K562 (cell line): Measurements from ENCODE around the gene MCL1. TPM values are rescaled to one million over a fixed set of nuclear protein-coding genes. Genes with fewer than 3 reads are reported as not detected.

ENCODE experiments used
- ATAC-seq: fragments of 200-7000 bp; cut with Tn5 transposase; 3 replicates; pipeline ENCODE4 v1.9.1; 2020; ENCODE audit warnings: moderate library complexity
- BruUV-seq: library from RNA; stranded (reverse); fragments of 400-500 nt; replicated peaks from 2 replicates; lab custom pipeline; 2021; lab: Mats Ljungman, UMichigan
- CTCF ChIA-PET: fragments of 300-600 bp; formaldehyde crosslinking; extraction: SDS; loops from one replicate; lab custom pipeline; 2021; ENCODE audit warnings: low intra/inter-chr PET ratio; lab: Yijun Ruan, JAX
- POLR2A ChIA-PET: fragments of 300-600, 350-650 bp; sonication (Branson Sonifier 250); formaldehyde crosslinking; extraction: SDS; loops from one replicate; lab custom pipeline; 2021; ENCODE audit warnings: antibody characterized with exemption, inconsistent platforms; lab: Yijun Ruan, JAX
- DNase-seq, 4 experiments: peaks; one replicate each; pipeline versions ENCODE4 v3.0.0 to v3.0.0-alpha.2; 2011 to 2018; ENCODE audit warnings: low spot score in 3 of 4, mixed read lengths in 3 of 4; ENCODE audit errors: extremely low read depth in 1 of 4
- FAIRE-seq: peaks from 2 replicates; lab custom pipeline; 2011; peaks lifted over from hg19 to GRCh38; lab: Jason Lieb, UNC
- H2AFZ ChIP-seq: 2 replicates; pipeline ENCODE4 v1.6.0; 2011; ENCODE audit warnings: low read depth, low read length, control low read depth, inconsistent platforms
- H3K27ac ChIP-seq: fragments of 200-600 bp; 3 replicates; pipeline ENCODE4 v1.8.0; 2011; ENCODE audit warnings: low read depth, mild to moderate bottlenecking, control low read depth, inconsistent platforms, low read length, moderate library complexity, mixed read lengths; ENCODE audit errors: extremely low read depth
- H3K27me3 ChIP-seq, 2 experiments: fragments of 300-600 bp in 1 of 2; 2 replicates in 1 of 2; 3 replicates in 1 of 2; pipeline versions ENCODE4 v1.6.0 to v1.8.0; 2011; ENCODE audit warnings: inconsistent platforms in 2 of 2, low read length in 2 of 2, mild to moderate bottlenecking in 1 of 2, mixed read lengths in 1 of 2, moderate library complexity in 1 of 2; ENCODE audit not compliant: control insufficient read depth in 2 of 2, insufficient read depth in 2 of 2
- H3K36me3 ChIP-seq: fragments of 300-600 bp; 3 replicates; pipeline ENCODE4 v1.8.0; 2011; ENCODE audit warnings: mild to moderate bottlenecking, low read length, inconsistent platforms; ENCODE audit not compliant: control insufficient read depth, insufficient read depth
- H3K4me1 ChIP-seq, 2 experiments: fragments of 200-600 bp in 1 of 2; replicated peaks in 1 of 2; 2 replicates in 1 of 2; 3 replicates in 1 of 2; pipeline versions ENCODE4 v1.5.1 to v1.8.0; 2011; ENCODE audit warnings: inconsistent platforms in 2 of 2, low read length in 2 of 2, mild to moderate bottlenecking in 1 of 2, mixed read lengths in 1 of 2, moderate library complexity in 1 of 2; ENCODE audit not compliant: control insufficient read depth in 2 of 2, insufficient read depth in 2 of 2
- H3K4me2 ChIP-seq: 2 replicates; pipeline ENCODE4 v1.6.1; 2011; ENCODE audit warnings: low read length, control low read depth, inconsistent platforms, mixed read lengths; ENCODE audit not compliant: insufficient read depth
- H3K4me3 ChIP-seq: fragments of 200-600 bp; sonication (generic), shearing (Covaris generic); 2 replicates; pipeline ENCODE4 v1.5.1; 2016; ENCODE audit warnings: control low read depth, inconsistent platforms
- H3K79me2 ChIP-seq: fragments of 200-600 bp; 3 replicates; pipeline ENCODE4 v1.8.0; 2011; ENCODE audit warnings: low read length, inconsistent platforms; ENCODE audit not compliant: control insufficient read depth, insufficient read depth
- H3K9ac ChIP-seq, 2 experiments: 2 replicates each; pipeline versions ENCODE4 v1.6.0 to v1.6.1; 2011; ENCODE audit warnings: low read depth in 2 of 2, low read length in 2 of 2, control low read depth in 1 of 2, inconsistent platforms in 1 of 2, mild to moderate bottlenecking in 1 of 2, mixed read lengths in 1 of 2; ENCODE audit not compliant: insufficient read depth in 1 of 2
- H3K9me1 ChIP-seq: one replicate; pipeline ENCODE4 v1.6.0; 2011; ENCODE audit warnings: inconsistent platforms, mild to moderate bottlenecking, low read length, moderate library complexity; ENCODE audit not compliant: control insufficient read depth, insufficient read depth
- H3K9me3 ChIP-seq: replicated peaks from 2 replicates; pipeline ENCODE4 v1.5.1; 2011; ENCODE audit warnings: low read depth, low read length, inconsistent platforms; ENCODE audit not compliant: control insufficient read depth, insufficient read depth
- H4K20me1 ChIP-seq: replicated peaks from 2 replicates; pipeline ENCODE4 v1.6.1; 2011; ENCODE audit warnings: low read length, inconsistent platforms, mixed read lengths; ENCODE audit not compliant: control insufficient read depth, insufficient read depth
- AFF4 ChIP-seq: sonication (generic); formaldehyde crosslinking; IDR thresholded peaks from 2 replicates; pipeline ENCODE4 v1.8.0; 2023; ENCODE audit warnings: mild to moderate bottlenecking, missing genetic modification reagents
- DPF2 ChIP-seq: fragments of 450-650 bp; IDR thresholded peaks from 2 replicates; pipeline ENCODE4 v1.6.1; 2016
- KDM4B ChIP-seq, 2 experiments: fragments of 450-650 bp in 1 of 2; sonication (generic) in 1 of 2; IDR thresholded peaks; 2 replicates each; pipeline ENCODE4 v1.6.1; 2016 to 2017; ENCODE audit warnings: borderline replicate concordance in 2 of 2, antibody characterized with exemption in 1 of 2, low read depth in 1 of 2, mild to moderate bottlenecking in 1 of 2
- MCM2 ChIP-seq: fragments of 450-650 bp; IDR thresholded peaks from 2 replicates; pipeline ENCODE4 v1.6.1; 2017; ENCODE audit warnings: low read depth, mild to moderate bottlenecking
- MCM3 ChIP-seq: fragments of 450-650 bp; IDR thresholded peaks from 2 replicates; pipeline ENCODE4 v1.6.1; 2016
- PHF8 ChIP-seq: fragments of 200-600 bp; sonication (generic); IDR thresholded peaks from 2 replicates; pipeline ENCODE4 v1.6.1; 2012; ENCODE audit warnings: mixed run types, mild to moderate bottlenecking, inconsistent platforms, low read length, moderate library complexity, borderline replicate concordance
- POLR2H ChIP-seq: IDR thresholded peaks from 2 replicates; pipeline ENCODE4 v1.6.1; 2016; ENCODE audit warnings: missing genetic modification characterization, low read depth, mild to moderate bottlenecking, control low read depth, missing compliant biosample characterization, moderate library complexity
- RAD51 ChIP-seq: fragments of 450-650 bp; IDR thresholded peaks from 2 replicates; pipeline ENCODE4 v1.7.1; 2016; ENCODE audit warnings: low read depth, mild to moderate bottlenecking, borderline replicate concordance
- RBM17 ChIP-seq: fragments of 200-400 bp; formaldehyde crosslinking; IDR thresholded peaks from 2 replicates; pipeline ENCODE4 v1.6.1; 2017; ENCODE audit warnings: low read depth, mild to moderate bottlenecking, low read length, borderline replicate concordance
- SMARCA4 ChIP-seq: fragments of 450-650 bp; IDR thresholded peaks from 2 replicates; pipeline ENCODE4 v1.6.1; 2016
- ZNF12 ChIP-seq: sonication (generic); formaldehyde crosslinking; IDR thresholded peaks from 2 replicates; pipeline ENCODE4 v1.4.0; 2020; ENCODE audit warnings: mild to moderate bottlenecking, missing genetic modification reagents
- ZNF253 ChIP-seq: fragments of 250-450 bp; sonication (Bioruptor Pico); conservative IDR thresholded peaks from 2 replicates; pipeline ENCODE4 v1.6.1; 2021; ENCODE audit warnings: mild to moderate bottlenecking
- ZNF644 ChIP-seq: fragments of 200-800 bp; sonication (Bioruptor generic); IDR thresholded peaks from 2 replicates; pipeline ENCODE4 v1.6.1; 2016; ENCODE audit warnings: low read depth, missing genetic modification characterization, missing compliant biosample characterization
- ZNF79 ChIP-seq: fragments of 250-450 bp; sonication (Bioruptor Pico); IDR thresholded peaks from 2 replicates; pipeline ENCODE4 v1.4.0; 2020; ENCODE audit warnings: low read depth, mild to moderate bottlenecking, moderate library complexity
- ZZZ3 ChIP-seq: fragments of 450-650 bp; IDR thresholded peaks from 2 replicates; pipeline ENCODE4 v1.6.1; 2016; ENCODE audit warnings: antibody characterized with exemption, mild to moderate bottlenecking, moderate library complexity
- WGBS: fragments of 100-300 bp; shearing (Covaris generic); methylation state at CpG from one replicate; pipeline ENCODE4 v1.1.6; 2016; ENCODE audit warnings: low coverage, mixed read lengths; ENCODE audit not compliant: insufficient coverage; ENCODE audit errors: missing lambda C conversion rate; 5-methylcytosine and 5-hydroxymethylcytosine counted together
- in situ Hi-C: fragments of 300-500 bp; cut with MboI; formaldehyde crosslinking; loops from 4 replicates; pipeline ENCODE4 v1.15.0; 2018; ENCODE audit warnings: inconsistent platforms, mixed read lengths
- intact Hi-C: fragments of 100-400 bp; cut with micrococcal nuclease; formaldehyde crosslinking; loops from 2 replicates; pipeline ENCODE4 v1.14.2; 2022
- polyA plus RNA-seq, 8 experiments: library from polyadenylated mRNA; depleted of rRNA in 4 of 8; stranded (reverse) in 5 of 8; unstranded in 3 of 8; fragments of >200 nt; fragmentation: Nextera tagmentation in 2 of 8; fragmentation: Illumina TruSeq in 1 of 8; extraction: Ambion mirVana in 2 of 8; extraction: Trizol in 1 of 8; gene quantifications; 2 replicates each; pipeline versions ENCODE4 v1.2.1 to v1.2.3, GENCODE V29; 2011 to 2014; ENCODE audit warnings: inconsistent platforms in 1 of 8, missing spikeins in 1 of 8
- total RNA-seq, 7 experiments: library from RNA; depleted of rRNA in 6 of 7; stranded (reverse); fragments of >200 nt in 6 of 7; fragmentation: Illumina TruSeq in 2 of 7; extraction: Trizol in 2 of 7; gene quantifications; 2 replicates each; pipeline versions ENCODE4 v1.2.1 to v1.2.3, GENCODE V29; 2011 to 2021; ENCODE audit warnings: low replicate concordance in 1 of 7
- TF ChIP-seq, protein P1 (sequence below): IDR thresholded peaks from 2 replicates; pipeline ENCODE4 v1.6.1; 2014; ENCODE audit warnings: antibody characterized with exemption

MCL1 gene
- total and polyA plus RNA-seq, 9 of the 15 experiments (the other 6 are each of a cell fraction or from before 2014, with no cell fraction given), result 27.1 to 224 (median 138) TPM

- no peak for TF ChIP-seq RBM17
- no peak; the same call in 1 of the 2 replicates for TF ChIP-seq SMARCA4
- TF ChIP-seq MCM2, result no peak
- TF ChIP-seq ZNF253 (CRISPR knock-in tag), result no peak
- TF ChIP-seq RAD51, result peak; percentile 35; the same call in 1 of the 2 replicates
- no peak for TF ChIP-seq ZNF79 (CRISPR knock-in tag)
- no peak for TF ChIP-seq ZNF644 (tag)
- no peak for TF ChIP-seq MCM3
- no peak for TF ChIP-seq ZNF12 (CRISPR knock-in tag)
- peak; percentile 34; the same call in 1 of the 2 replicates for TF ChIP-seq PHF8
These were observed 17.4 kb downstream of the MCL1 start (continued) for GRCh38 chr1:150561974-150562445.

GRCh38 chr1:150561254-150561973, 18.0 kb downstream of the MCL1 start:
- Histone ChIP-seq H3K4me3 (peak overlapping the region; percentile 26), H3K27me3 (no peaks in the 10 kb centered on the region), H3K9me3 (no peaks in the 10 kb centered on the region), H3K36me3 (peaks cover 72% of the 10 kb centered on the region), H3K4me2 (peak overlapping the region; percentile 78), H3K79me2 (peaks cover 31% of the 10 kb centered on the region), H3K27ac (peak overlapping the region; percentile 81), H4K20me1 (peaks cover 10% of the 10 kb centered on the region; the same call in 1 of the 2 replicates), H2AFZ (peak overlapping the region; percentile 15; the same call in 1 of the 2 replicates), H3K9ac (peak overlapping the region; percentile 65 to 89), H3K9me1 (peaks cover 6% of the 10 kb centered on the region), H3K4me1 (peaks cover 38 to 70% of the 10 kb centered on the region in 2 experiments)
- POLR2A ChIA-PET, result interaction anchor here (0.5 to 6.5 kb wide), 28 partner anchors 10 to 1061 kb away, joined by 3 to 148 read pairs (median 3); partner anchors contain the start of genes C1orf56, CTSS, ECM1 and ENSA
- ATAC-seq, result peak; percentile 80
- 1% methylated on average over 30 of the region's 32 CpGs for WGBS
- DNase-seq, result peak; percentile 86 to 92 (median 88)
- in situ Hi-C loops (loop anchor here (10.0 kb wide), 1 partner anchor 433 kb away; no protein-coding TSS in a partner anchor), intact Hi-C loops (loop anchor here (1.0 to 5.0 kb wide), 5 partner anchors 60 to 436 kb away; partner anchors contain the start of gene GOLPH3L)
- CTCF ChIA-PET, result interaction anchor here (0.6 to 1.7 kb wide), 7 partner anchors 10 to 499 kb away, joined by 3 to 13 read pairs (median 4); partner anchors contain the start of gene MLLT11
- peak; percentile 91 for FAIRE-seq
- no TSS peak for BruUV-seq
- 0 out of 4 replicates have a peak, but pooled peaks of 1 of the 2 experiments have one; percentile 17 for TF ChIP-seq KDM4B (IDR thresholded peaks at IDR 0.05; ENCODE audit: borderline replicate concordance in 2 of 2, low read depth in 1 of 2)
- peak; percentile 59; the same call in 1 of the 2 replicates for TF ChIP-seq POLR2H (tag)
- TF ChIP-seq, protein P1, sequence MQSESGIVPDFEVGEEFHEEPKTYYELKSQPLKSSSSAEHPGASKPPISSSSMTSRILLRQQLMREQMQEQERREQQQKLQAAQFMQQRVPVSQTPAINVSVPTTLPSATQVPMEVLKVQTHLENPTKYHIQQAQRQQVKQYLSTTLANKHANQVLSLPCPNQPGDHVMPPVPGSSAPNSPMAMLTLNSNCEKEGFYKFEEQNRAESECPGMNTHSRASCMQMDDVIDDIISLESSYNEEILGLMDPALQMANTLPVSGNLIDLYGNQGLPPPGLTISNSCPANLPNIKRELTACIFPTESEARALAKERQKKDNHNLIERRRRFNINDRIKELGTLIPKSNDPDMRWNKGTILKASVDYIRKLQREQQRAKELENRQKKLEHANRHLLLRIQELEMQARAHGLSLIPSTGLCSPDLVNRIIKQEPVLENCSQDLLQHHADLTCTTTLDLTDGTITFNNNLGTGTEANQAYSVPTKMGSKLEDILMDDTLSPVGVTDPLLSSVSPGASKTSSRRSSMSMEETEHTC, result peak; percentile 18; the same call in 1 of the 2 replicates
- TF ChIP-seq DPF2, result peak; percentile 29; the same call in 1 of the 2 replicates
- TF ChIP-seq ZZZ3, result no peak
- TF ChIP-seq AFF4 (CRISPR knock-in tag), result peak; percentile 66; the same call in 1 of the 2 replicates
